ENCODE measurements around the gene ID1. TPM values are rescaled to one million over a fixed set of nuclear protein-coding genes. Genes with fewer than 3 reads are reported as not detected.

The ID1 gene
- total and polyA plus RNA-seq, 10 of the 15 experiments (the other 5 are each of a cell fraction or from before 2014, with no cell fraction given), result 0.09 to 1.3 (median 0.47) TPM; not detected in 2

- 55% methylated on average over 6 of the region's 6 CpGs for WGBS (ENCODE audit: insufficient coverage, insufficient replicate concordance, low lambda C conversion rate, missing lambda C conversion rate)
- Histone ChIP-seq H3K27ac (ENCODE audit: control insufficient read depth, insufficient read depth) (no peak overlapping the region), H3K27me3 (replicated peaks in 1 of 2; ENCODE audit: control insufficient read depth in 2 of 2, insufficient read depth in 2 of 2, low read length in 1 of 2) (no peaks in the 10 kb centered on the region; a peak in 1 of 4 replicates), H3K9me3 (replicated peaks; ENCODE audit: control insufficient read depth, insufficient read depth, low read length) (no peaks in the 10 kb centered on the region), H3K4me2 (ENCODE audit: control insufficient read depth, insufficient read depth) (no peak overlapping the region), H3K4me3 (no peak overlapping the region), H3K4me1 (ENCODE audit: control insufficient read depth, insufficient read depth, low read length) (peaks cover 4% of the 10 kb centered on the region; the same call in 1 of the 2 replicates), H3K79me2 (ENCODE audit: control insufficient read depth, insufficient read depth, low read length) (no peaks in the 10 kb centered on the region), H3K36me3 (ENCODE audit: control insufficient read depth in 2 of 2, insufficient read depth in 2 of 2, low read length in 1 of 2) (no peaks in the 10 kb centered on the region), H2AFZ (ENCODE audit: control insufficient read depth, low read depth, low read length) (peak overlapping the region; percentile 48), H3K9ac (ENCODE audit: control insufficient read depth, insufficient read depth, low read length) (no peak overlapping the region), H4K20me1 (ENCODE audit: control insufficient read depth, insufficient read depth) (no peaks in the 10 kb centered on the region)
- ChIA-PET CTCF (interaction anchor here (1.4 to 18.6 kb wide), 2 partner anchors 16 to 53 kb away, joined by 7 to 958 read pairs; no protein-coding TSS in a partner anchor), RAD21 (ENCODE audit: unreplicated experiment) (interaction anchor here (0.6 to 1.3 kb wide), 2 partner anchors 14 to 17 kb away, joined by 3 to 4 read pairs; no protein-coding TSS in a partner anchor), POLR2A (no interaction called here), SMC1A (ENCODE audit: uncharacterized antibody, unreplicated experiment) (no interaction called here)
- no TSS peak for BruUV-seq (replicated peaks)
- in situ Hi-C loops (cut with MboI), result no loop called here
- no peak for FAIRE-seq
- intact Hi-C loops (cut with micrococcal nuclease; ENCODE audit: unreplicated experiment), result no loop called here
- TF ChIP-seq CEBPZ (IDR thresholded peaks at IDR 0.05; ENCODE audit: low read depth, low read length) (no peak), SPI1 (IDR thresholded peaks at IDR 0.05; ENCODE audit: borderline replicate concordance, insufficient read depth, low read depth, low read length) (peak; percentile 65; the same call in 1 of the 2 replicates)
- DNase-seq (ENCODE audit: low read depth, low spot score), result no peak
- ATAC-seq, result no peak
Observed at GRCh38 chr20:31617432-31618104, 12.5 kb downstream of the ID1 start.
